ENCODE measurements around the gene NFIC. TPM values are rescaled to one million over a fixed set of nuclear protein-coding genes. Genes with fewer than 3 reads are reported as not detected.
"Not testable (repeated sequence)": the region's sequence is repeated elsewhere in the genome, so short reads cannot be mapped to it uniquely, and the experiment has no call there.

NFIC gene
- total and polyA plus RNA-seq, 4 donors: 12.8 to 100 (median 75.1) TPM

GRCh38 chr19:3426433-3426832 is 60.0 kb downstream of the NFIC start:
- TF ChIP-seq EGR1 (IDR thresholded peaks at IDR 0.05; ENCODE audit: low read depth in 2 of 2): no peak
- no peak for TF ChIP-seq REST (IDR thresholded peaks at IDR 0.05)
- no peak for TF ChIP-seq GABPA (IDR thresholded peaks at IDR 0.05 in 1 of 2, conservative IDR thresholded peaks at IDR 0.05 in 1 of 2)
- no peak for TF ChIP-seq MAX (IDR thresholded peaks at IDR 0.05)
- TF ChIP-seq HNF4A (conservative IDR thresholded peaks at IDR 0.05): no peak
- TF ChIP-seq RAD21 (IDR thresholded peaks at IDR 0.05): no peak
- no peak for TF ChIP-seq RXRA (IDR thresholded peaks at IDR 0.05)
- TF ChIP-seq YY1 (IDR thresholded peaks at IDR 0.05): no peak
- Histone ChIP-seq H3K27me3 (ENCODE audit: control insufficient read depth in 4 of 4, insufficient read depth in 4 of 4, low read length in 3 of 4) (no peaks in the 10 kb centered on the region), H3K4me3 (ENCODE audit: low read depth in 1 of 3, low read length in 3 of 3) (no peak overlapping the region), H3K9me3 (ENCODE audit: control insufficient read depth in 4 of 4, low read length in 3 of 4) (no peaks in the 10 kb centered on the region), H3K36me3 (ENCODE audit: control insufficient read depth in 4 of 4, insufficient read depth in 3 of 4, low read depth in 1 of 4, low read length in 3 of 4) (peaks cover 0 to 5% (median 2%) of the 10 kb centered on the region in 4 donors), H3K9ac (ENCODE audit: low read depth in 1 of 2, low read length in 2 of 2) (no peak overlapping the region), H3K4me1 (ENCODE audit: control insufficient read depth in 4 of 4, insufficient read depth in 4 of 4, low read length in 3 of 4) (peaks cover 16 to 67% (median 29%) of the 10 kb centered on the region in 4 donors), H3K27ac (ENCODE audit: low read depth in 1 of 2, low read length in 2 of 2) (peak overlapping the region; percentile 28 to 57)
- no peak for DNase-seq (ENCODE audit: low spot score)
- WGBS: 94% methylated on average over 9 of the region's 9 CpGs

- peak overlapping the region; percentile 50 to 83 for H3K27ac ChIP-seq (ENCODE audit: low read depth in 1 of 2, low read length in 2 of 2)
- peaks cover 6 to 16% (median 9%) of the 10 kb centered on the region in 4 donors for H3K36me3 ChIP-seq (ENCODE audit: control insufficient read depth in 4 of 4, insufficient read depth in 3 of 4, low read depth in 1 of 4, low read length in 3 of 4)
- 56% methylated on average over 5 of the region's 5 CpGs for WGBS
- peaks cover 15 to 56% (median 25%) of the 10 kb centered on the region in 4 donors for H3K4me1 ChIP-seq (ENCODE audit: control insufficient read depth in 4 of 4, insufficient read depth in 4 of 4, low read length in 3 of 4)
- not testable (repeated sequence) for DNase-seq (ENCODE audit: low spot score); H3K4me3 ChIP-seq (ENCODE audit: low read depth in 1 of 3, low read length in 3 of 3); H3K9me3 ChIP-seq (ENCODE audit: control insufficient read depth in 4 of 4, low read length in 3 of 4); H3K27me3 ChIP-seq (ENCODE audit: control insufficient read depth in 4 of 4, insufficient read depth in 4 of 4, low read length in 3 of 4); H3K9ac ChIP-seq (ENCODE audit: low read depth in 1 of 2, low read length in 2 of 2)
Measured at GRCh38 chr19:3430366-3430680, 63.9 kb downstream of the NFIC start.

GRCh38 chr19:3431760-3432397 is 65.5 kb downstream of the NFIC start:
- H3K4me1 ChIP-seq (ENCODE audit: control insufficient read depth in 4 of 4, insufficient read depth in 4 of 4, low read length in 3 of 4): peaks cover 15 to 54% (median 25%) of the 10 kb centered on the region in 4 donors
- DNase-seq (ENCODE audit: low spot score): no peak
- peaks cover 9 to 18% (median 11%) of the 10 kb centered on the region in 4 donors for H3K36me3 ChIP-seq (ENCODE audit: control insufficient read depth in 4 of 4, insufficient read depth in 3 of 4, low read depth in 1 of 4, low read length in 3 of 4)
- H3K9ac ChIP-seq (ENCODE audit: low read depth in 1 of 2, low read length in 2 of 2): no peak overlapping the region
- no peak overlapping the region for H3K4me3 ChIP-seq (ENCODE audit: low read depth in 1 of 3, low read length in 3 of 3)
- peak overlapping the region; percentile 53 to 70 for H3K27ac ChIP-seq (ENCODE audit: low read depth in 1 of 2, low read length in 2 of 2)
- no peaks in the 10 kb centered on the region for H3K9me3 ChIP-seq (ENCODE audit: control insufficient read depth in 4 of 4, low read length in 3 of 4)
- H3K27me3 ChIP-seq (ENCODE audit: control insufficient read depth in 4 of 4, insufficient read depth in 4 of 4, low read length in 3 of 4): no peaks in the 10 kb centered on the region
- WGBS: 51% methylated on average over 18 of the region's 18 CpGs
- TF ChIP-seq RXRA (IDR thresholded peaks at IDR 0.05) (peak; percentile 94 to 96), SP1 (IDR thresholded peaks at IDR 0.05) (peak; percentile 96), HNF4G (IDR thresholded peaks at IDR 0.05) (peak; percentile 81), RAD21 (IDR thresholded peaks at IDR 0.05) (peak; percentile 56 to 63), HNF4A (conservative IDR thresholded peaks at IDR 0.05) (peak; percentile 92 to 93), EGR1 (IDR thresholded peaks at IDR 0.05; ENCODE audit: low read depth in 2 of 2) (peak in 1 of 2 donors; percentile 48), JUND (IDR thresholded peaks at IDR 0.05) (peak; percentile 46 to 67), CTCF (IDR thresholded peaks at IDR 0.05; ENCODE audit: low read depth, low read length, missing input control) (no peak), ZBTB33 (IDR thresholded peaks at IDR 0.05) (peak; percentile 60), TAF1 (conservative IDR thresholded peaks at IDR 0.05) (no peak), REST (IDR thresholded peaks at IDR 0.05) (peak; percentile 55), ATF3 (IDR thresholded peaks at IDR 0.05) (peak; percentile 38)
